Aorta (tissue), 5 donors: Measurements from ENCODE around the gene PRSS27. TPM values are rescaled to one million over a fixed set of nuclear protein-coding genes. Genes with fewer than 3 reads are reported as not detected.
A peak's percentile ranks its signal among the peaks of the same experiment; 100 is the strongest.

Source experiments
- ATAC-seq: fragments of 200-7000 bp; cut with Tn5 transposase; one replicate; pipeline ENCODE4 v1.9.1; 2022; ENCODE audit warnings: moderate library complexity; ENCODE audit not compliant: low FRiP score
- DNase-seq, 2 donors: peaks; one replicate each; pipeline ENCODE4 v3.0.0-alpha.2; 2020
- H3K27ac ChIP-seq, 2 donors: one replicate each; pipeline ENCODE4 v1.5.1; 2013; ENCODE audit warnings: low read length in 2 of 2, mild to moderate bottlenecking in 2 of 2, moderate library complexity in 2 of 2, control low read depth in 1 of 2, inconsistent platforms in 1 of 2, low read depth in 1 of 2
- H3K27me3 ChIP-seq, 2 donors: one replicate each; pipeline ENCODE4 v1.6.1; 2013; ENCODE audit warnings: control low read depth in 1 of 2, low read length in 1 of 2, mild to moderate bottlenecking in 1 of 2, moderate library complexity in 1 of 2; ENCODE audit not compliant: insufficient read depth in 2 of 2, control insufficient read depth in 1 of 2
- H3K36me3 ChIP-seq, 2 donors: one replicate each; pipeline ENCODE4 v1.6.1; 2013; ENCODE audit warnings: control low read depth in 1 of 2, low read length in 1 of 2, mild to moderate bottlenecking in 1 of 2; ENCODE audit not compliant: insufficient read depth in 2 of 2, control insufficient read depth in 1 of 2
- H3K4me1 ChIP-seq, 2 donors: one replicate each; pipeline ENCODE4 v1.6.1; 2013; ENCODE audit warnings: low read length in 2 of 2, control low read depth in 1 of 2, mild to moderate bottlenecking in 1 of 2, moderate library complexity in 1 of 2; ENCODE audit not compliant: insufficient read depth in 2 of 2, control insufficient read depth in 1 of 2
- H3K4me3 ChIP-seq, 2 donors: one replicate each; pipeline ENCODE4 v1.5.1; 2013; ENCODE audit warnings: low read length in 2 of 2, control low read depth in 1 of 2, mild to moderate bottlenecking in 1 of 2
- H3K9me3 ChIP-seq: one replicate; pipeline ENCODE4 v1.6.1; 2013; ENCODE audit warnings: mild to moderate bottlenecking, low read length; ENCODE audit not compliant: control insufficient read depth
- WGBS, 2 donors: extraction: QIAGEN DNeasy Blood & Tissue Kit; methylation state at CpG; one replicate each; pipeline ENCODE4 v1.1.7; 2013; 5-methylcytosine and 5-hydroxymethylcytosine counted together
- intact Hi-C, 2 donors: fragments of 100-400 bp; cut with DNase I; formaldehyde crosslinking; loops; one replicate each; pipeline versions ENCODE4 v1.14.2 to v1.15.0; 2022
- polyA plus RNA-seq, 2 donors: library from polyadenylated mRNA; stranded (reverse); fragments of 200-250 nt; gene quantifications; one replicate each; pipeline ENCODE4 v1.2.3, GENCODE V29; 2013
- total RNA-seq, 2 donors: library from RNA; stranded (reverse); fragmentation: NEBNext Ultra II Directional; extraction: Animal tissue kit (Norgen Biotek cat#: 25700); gene quantifications; one replicate each; pipeline ENCODE4 v1.2.1, GENCODE V29; 2021
- donor health status: healthy with polysubstance abuse.
- donor health status: Bipolar disorder and iron deficiency.
- donor health status: DM: no; HTN: no; CAD: no.
- donor health status: DM: no; HTN: no; CAD: no.
- donor health status: DM: yes; HTN: yes; CAD: no.

Gene PRSS27
- total and polyA plus RNA-seq, 4 donors: 1.3 to 2.2 (median 1.5) TPM

DNA sequence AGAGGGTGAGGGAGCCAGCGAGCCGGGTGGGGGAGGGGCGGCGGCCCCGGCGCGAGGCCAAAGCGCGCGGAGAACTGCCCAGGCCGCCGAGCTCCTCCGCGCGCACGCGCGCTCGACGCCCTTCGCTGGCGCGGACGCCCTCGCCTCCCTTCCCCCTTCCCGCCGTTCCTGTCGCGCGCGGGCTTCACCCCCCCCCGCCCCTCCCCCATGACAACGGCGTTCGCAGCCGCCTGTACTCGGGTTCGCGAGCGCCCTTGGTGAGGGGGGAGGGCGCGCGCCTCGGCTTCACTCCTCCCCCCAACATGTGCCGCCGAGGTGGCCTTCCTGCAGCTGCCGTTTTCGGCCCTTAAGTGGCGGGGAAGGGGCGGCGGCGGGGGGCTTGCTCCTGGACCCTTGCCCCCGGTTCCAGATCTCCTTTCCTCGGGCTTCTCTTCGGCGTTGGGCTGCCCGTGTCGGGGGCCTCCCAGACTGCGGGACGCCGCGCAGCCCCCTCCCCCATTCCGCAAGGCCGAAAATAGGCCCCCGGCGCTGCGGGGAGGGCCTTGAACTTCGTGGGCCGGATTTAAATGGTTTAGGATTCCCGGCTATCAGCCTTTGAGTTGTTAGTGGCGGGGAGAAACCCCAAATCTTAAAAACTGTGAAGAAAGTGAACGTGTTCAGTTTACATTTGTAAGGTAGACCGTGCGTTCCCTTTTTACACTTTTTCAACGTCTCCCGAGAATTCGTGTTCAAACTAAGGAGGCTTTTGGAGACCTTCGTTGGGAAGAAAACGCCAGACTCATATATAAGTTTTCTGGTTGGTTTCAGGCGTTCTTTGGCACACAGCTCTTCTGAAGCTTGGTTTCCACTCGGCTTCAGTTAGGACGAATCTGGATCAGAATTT, 33.1 kb upstream of the PRSS27 start:
- peaks cover 0 to 2% of the 10 kb centered on the region in 2 donors for H3K4me1 ChIP-seq
- peak; percentile 88 for ATAC-seq
- WGBS, 2 donors: 0% methylated on average over 46 to 82 of the region's 82 CpGs
- peaks cover 0 to 3% of the 10 kb centered on the region in 2 donors for H3K36me3 ChIP-seq
- H3K9me3 ChIP-seq: no peaks in the 10 kb centered on the region
- H3K27ac ChIP-seq: peak overlapping the region; percentile 23 to 97
- DNase-seq: peak; percentile 89 to 96
- peak overlapping the region; percentile 53 to 94 for H3K4me3 ChIP-seq
- no peaks in the 10 kb centered on the region for H3K27me3 ChIP-seq
- intact Hi-C loops: loop anchor here in 1 of 2 donors (1.0 kb wide), 2 partner anchors 24 to 32 kb away; partner anchors contain the start of gene ELOB

- Histone ChIP-seq H3K27ac (peak within 1 kb of the TSS; percentile 23 to 97), H3K9me3 (no peaks in the 10 kb centered on the region), H3K36me3 (no peaks in the 10 kb centered on the region), H3K4me1 (peaks cover 0 to 2% of the 10 kb centered on the region in 2 donors), H3K4me3 (peak within 1 kb of the TSS; percentile 53 to 94), H3K27me3 (no peaks in the 10 kb centered on the region)
- WGBS, 2 donors: 1% methylated on average over 91 to 99 of the region's 99 CpGs
- peak; percentile 97 to 98 for DNase-seq
- intact Hi-C loops: loop anchor here in 1 of 2 donors (1.0 kb wide), 2 partner anchors 25 to 31 kb away; partner anchors contain the start of gene ELOB
- peak; percentile 96 for ATAC-seq
These were observed 32.2 kb upstream of the PRSS27 start, which contains the start of gene SRRM2 for GRCh38 chr16:2752035-2752849. TSS of gene SRRM2 (plus strand) at chr16:2752638. CDS start at chr16:2756365, 3,727 bp downstream.

DNA sequence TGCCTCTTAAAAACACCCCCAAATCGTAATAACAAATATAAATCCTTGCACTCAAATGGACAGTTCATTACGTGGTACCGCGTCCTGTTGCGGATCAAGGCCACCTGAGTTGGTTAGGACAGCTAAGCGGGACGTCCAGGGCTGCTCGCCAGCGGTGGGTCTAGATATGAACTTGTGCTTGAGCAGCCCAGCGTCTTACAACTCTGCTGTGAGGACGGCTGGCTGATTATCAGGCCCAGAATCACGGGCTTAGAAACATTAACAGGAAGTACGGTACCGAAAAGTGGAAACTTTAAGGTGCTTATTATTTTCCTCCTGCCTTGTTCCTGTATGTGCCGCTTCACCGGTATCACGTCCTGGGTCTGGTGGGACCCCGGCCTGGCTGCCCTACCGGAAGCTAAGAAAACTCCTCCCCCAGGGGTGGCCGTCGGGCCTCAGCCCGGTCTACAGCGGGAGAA, 31.6 kb upstream of the PRSS27 start:
- Histone ChIP-seq H3K9me3 (no peaks in the 10 kb centered on the region), H3K27ac (peak overlapping the region in 1 of 2 donors; percentile 97), H3K27me3 (no peaks in the 10 kb centered on the region), H3K4me3 (no peak overlapping the region), H3K4me1 (peaks cover 0 to 2% of the 10 kb centered on the region in 2 donors), H3K36me3 (no peaks in the 10 kb centered on the region)
- WGBS, 2 donors: 47 to 52% methylated on average over 23 of the region's 23 CpGs
- DNase-seq (peak in 1 of 2 donors; percentile 67), ATAC-seq (no peak)
- intact Hi-C loops: loop anchor here in 1 of 2 donors (1.0 kb wide), 2 partner anchors 26 to 30 kb away; partner anchors contain the start of gene ELOB

- Histone ChIP-seq H3K4me3 (no peak overlapping the region), H3K9me3 (no peaks in the 10 kb centered on the region), H3K36me3 (no peaks in the 10 kb centered on the region), H3K27ac (no peak overlapping the region), H3K4me1 (no peaks in the 10 kb centered on the region), H3K27me3 (no peaks in the 10 kb centered on the region)
- 90 to 94% methylated on average over 6 of the region's 6 CpGs for WGBS, 2 donors
- no peak for ATAC-seq
- intact Hi-C loops: no loop called here
- DNase-seq: peak in 1 of 2 donors; percentile 36
These were observed 29.9 kb upstream of the PRSS27 start for GRCh38 chr16:2749936-2750335.

GRCh38 chr16:2749476-2749875, 29.5 kb upstream of the PRSS27 start:
- no peaks in the 10 kb centered on the region for H3K9me3 ChIP-seq
- H3K4me1 ChIP-seq: no peaks in the 10 kb centered on the region
- no peak for ATAC-seq
- H3K4me3 ChIP-seq: no peak overlapping the region
- 97 to 98% methylated on average over 5 of the region's 5 CpGs for WGBS, 2 donors
- H3K36me3 ChIP-seq: no peaks in the 10 kb centered on the region
- no peaks in the 10 kb centered on the region for H3K27me3 ChIP-seq
- intact Hi-C loops: no loop called here
- no peak overlapping the region for H3K27ac ChIP-seq
- peak in 1 of 2 donors; percentile 54 for DNase-seq

DNA sequence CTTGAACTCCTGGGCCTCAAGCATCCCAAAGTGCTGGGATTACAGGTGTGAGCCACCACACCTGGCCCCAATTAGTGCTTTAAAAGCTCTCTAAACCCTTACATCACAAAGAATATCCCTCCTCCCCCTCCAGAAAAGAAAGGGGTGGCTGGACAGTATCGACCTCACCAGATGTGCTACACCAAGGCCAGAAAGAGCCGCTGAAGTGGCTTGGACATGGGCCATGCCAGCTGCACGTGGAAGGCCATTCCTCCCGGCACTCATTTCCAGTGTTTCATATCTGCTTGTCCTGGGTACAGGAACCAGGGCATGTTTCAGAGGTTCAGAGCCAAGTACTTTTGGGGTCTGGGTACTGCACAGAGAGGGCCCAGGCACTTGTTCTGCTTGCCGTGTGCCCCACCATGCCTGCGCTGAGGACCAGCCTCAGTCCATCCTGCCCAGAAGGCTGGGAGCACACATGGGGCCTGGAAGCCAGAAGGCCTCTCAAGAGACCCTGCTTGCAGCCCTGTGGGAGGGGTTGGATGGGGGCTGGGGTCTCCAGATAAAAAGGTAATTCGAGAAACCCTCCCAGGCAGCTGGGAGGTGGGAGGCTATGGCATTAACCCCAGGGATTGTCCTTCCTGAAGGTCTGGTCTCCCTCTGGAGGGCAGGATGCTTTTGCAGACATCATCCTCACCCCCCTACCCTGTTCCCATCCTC, 28.9 kb upstream of the PRSS27 start:
- WGBS, 2 donors: 85 to 86% methylated on average over 7 of the region's 7 CpGs
- Histone ChIP-seq H3K9me3 (no peaks in the 10 kb centered on the region), H3K36me3 (no peaks in the 10 kb centered on the region), H3K27me3 (no peaks in the 10 kb centered on the region), H3K4me1 (no peaks in the 10 kb centered on the region), H3K4me3 (no peak overlapping the region), H3K27ac (no peak overlapping the region)
- peak in 1 of 2 donors; percentile 49 for DNase-seq
- intact Hi-C loops: no loop called here
- no peak for ATAC-seq

DNA sequence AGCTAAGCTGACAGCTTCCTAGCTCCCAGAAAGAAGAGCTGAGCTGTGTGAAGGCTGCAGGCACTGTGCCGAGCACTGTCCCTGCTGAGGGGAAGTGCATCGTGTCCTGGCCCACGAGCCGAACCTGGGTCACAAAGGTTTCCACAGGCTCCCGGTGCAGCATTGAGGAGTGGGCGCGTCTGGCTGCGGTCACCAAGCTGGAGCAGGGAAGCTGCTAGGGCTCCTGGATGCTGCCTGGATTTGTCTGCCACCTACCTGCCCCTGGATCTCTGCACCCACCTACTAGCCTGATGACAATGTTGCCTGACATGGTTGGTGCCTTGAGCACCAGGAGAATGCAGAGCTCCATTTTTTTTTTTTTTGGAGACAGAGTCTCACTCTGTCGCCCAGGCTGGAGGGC, 25.9 kb upstream of the PRSS27 start:
- H3K9me3 ChIP-seq: no peaks in the 10 kb centered on the region
- peak in 1 of 2 donors; percentile 60 for DNase-seq
- no peak overlapping the region for H3K27ac ChIP-seq
- no peak overlapping the region for H3K4me3 ChIP-seq
- H3K4me1 ChIP-seq: no peaks in the 10 kb centered on the region
- ATAC-seq: no peak
- 83 to 86% methylated on average over 9 of the region's 9 CpGs for WGBS, 2 donors
- H3K36me3 ChIP-seq: no peaks in the 10 kb centered on the region
- intact Hi-C loops: no loop called here
- H3K27me3 ChIP-seq: no peaks in the 10 kb centered on the region
